ENCODE data around the gene OR4K2.

DNA sequence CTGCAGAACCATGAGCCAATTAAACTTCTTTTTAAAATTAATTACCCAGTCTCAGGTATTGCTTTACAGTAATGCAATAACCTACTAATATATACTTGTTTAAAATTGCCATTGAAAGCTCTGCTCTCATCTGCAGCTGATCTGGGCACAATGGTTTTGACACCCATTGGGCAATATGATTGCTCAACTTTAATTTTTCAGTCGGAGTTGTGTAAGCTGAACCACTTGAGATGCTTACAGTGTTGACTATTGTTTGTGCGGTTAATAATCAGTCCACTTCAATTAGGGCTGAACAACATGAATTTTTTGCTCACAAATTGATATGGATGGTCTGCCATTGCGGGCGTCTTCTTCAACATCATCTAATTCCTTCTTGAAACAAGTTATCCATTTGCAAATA is 27.5 kb downstream of the OR4K2 start:
- TF ChIP-seq, protein P1, sequence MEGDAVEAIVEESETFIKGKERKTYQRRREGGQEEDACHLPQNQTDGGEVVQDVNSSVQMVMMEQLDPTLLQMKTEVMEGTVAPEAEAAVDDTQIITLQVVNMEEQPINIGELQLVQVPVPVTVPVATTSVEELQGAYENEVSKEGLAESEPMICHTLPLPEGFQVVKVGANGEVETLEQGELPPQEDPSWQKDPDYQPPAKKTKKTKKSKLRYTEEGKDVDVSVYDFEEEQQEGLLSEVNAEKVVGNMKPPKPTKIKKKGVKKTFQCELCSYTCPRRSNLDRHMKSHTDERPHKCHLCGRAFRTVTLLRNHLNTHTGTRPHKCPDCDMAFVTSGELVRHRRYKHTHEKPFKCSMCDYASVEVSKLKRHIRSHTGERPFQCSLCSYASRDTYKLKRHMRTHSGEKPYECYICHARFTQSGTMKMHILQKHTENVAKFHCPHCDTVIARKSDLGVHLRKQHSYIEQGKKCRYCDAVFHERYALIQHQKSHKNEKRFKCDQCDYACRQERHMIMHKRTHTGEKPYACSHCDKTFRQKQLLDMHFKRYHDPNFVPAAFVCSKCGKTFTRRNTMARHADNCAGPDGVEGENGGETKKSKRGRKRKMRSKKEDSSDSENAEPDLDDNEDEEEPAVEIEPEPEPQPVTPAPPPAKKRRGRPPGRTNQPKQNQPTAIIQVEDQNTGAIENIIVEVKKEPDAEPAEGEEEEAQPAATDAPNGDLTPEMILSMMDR (IDR thresholded peaks at IDR 0.05) = no peak
- no peak for TF ChIP-seq POLR2A (IDR thresholded peaks at IDR 0.05)
- no peak for TF ChIP-seq EP300 (IDR thresholded peaks at IDR 0.05)

Data from sigmoid colon (tissue), 4 donors.